Measurements from ENCODE around the gene EIF3I.

The EIF3I gene

DNA sequence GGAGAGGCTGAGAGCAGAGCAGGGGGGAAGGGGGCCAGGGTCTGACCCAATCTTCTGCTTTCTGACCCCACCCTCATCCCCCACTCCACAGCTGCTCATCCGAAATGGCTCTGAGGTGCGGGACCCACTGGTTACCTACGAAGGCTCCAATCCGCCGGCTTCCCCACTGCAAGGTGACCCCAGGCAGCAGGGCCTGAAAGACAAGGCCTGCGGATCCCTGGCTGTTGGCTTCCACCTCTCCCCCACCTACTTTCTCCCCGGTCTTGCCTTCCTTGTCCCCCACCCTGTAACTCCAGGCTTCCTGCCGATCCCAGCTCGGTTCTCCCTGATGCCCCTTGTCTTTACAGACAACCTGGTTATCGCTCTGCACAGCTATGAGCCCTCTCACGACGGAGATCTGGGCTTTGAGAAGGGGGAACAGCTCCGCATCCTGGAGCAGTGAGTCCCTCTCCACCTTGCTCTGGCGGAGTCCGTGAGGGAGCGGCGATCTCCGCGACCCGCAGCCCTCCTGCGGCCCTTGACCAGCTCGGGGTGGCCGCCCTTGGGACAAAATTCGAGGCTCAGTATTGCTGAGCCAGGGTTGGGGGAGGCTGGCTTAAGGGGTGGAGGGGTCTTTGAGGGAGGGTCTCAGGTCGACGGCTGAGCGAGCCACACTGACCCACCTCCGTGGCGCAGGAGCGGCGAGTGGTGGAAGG is 52.6 kb downstream of the EIF3I start:
- H3K27ac ChIP-seq, result no peak overlapping the region
- TF ChIP-seq, protein P1, sequence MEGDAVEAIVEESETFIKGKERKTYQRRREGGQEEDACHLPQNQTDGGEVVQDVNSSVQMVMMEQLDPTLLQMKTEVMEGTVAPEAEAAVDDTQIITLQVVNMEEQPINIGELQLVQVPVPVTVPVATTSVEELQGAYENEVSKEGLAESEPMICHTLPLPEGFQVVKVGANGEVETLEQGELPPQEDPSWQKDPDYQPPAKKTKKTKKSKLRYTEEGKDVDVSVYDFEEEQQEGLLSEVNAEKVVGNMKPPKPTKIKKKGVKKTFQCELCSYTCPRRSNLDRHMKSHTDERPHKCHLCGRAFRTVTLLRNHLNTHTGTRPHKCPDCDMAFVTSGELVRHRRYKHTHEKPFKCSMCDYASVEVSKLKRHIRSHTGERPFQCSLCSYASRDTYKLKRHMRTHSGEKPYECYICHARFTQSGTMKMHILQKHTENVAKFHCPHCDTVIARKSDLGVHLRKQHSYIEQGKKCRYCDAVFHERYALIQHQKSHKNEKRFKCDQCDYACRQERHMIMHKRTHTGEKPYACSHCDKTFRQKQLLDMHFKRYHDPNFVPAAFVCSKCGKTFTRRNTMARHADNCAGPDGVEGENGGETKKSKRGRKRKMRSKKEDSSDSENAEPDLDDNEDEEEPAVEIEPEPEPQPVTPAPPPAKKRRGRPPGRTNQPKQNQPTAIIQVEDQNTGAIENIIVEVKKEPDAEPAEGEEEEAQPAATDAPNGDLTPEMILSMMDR (IDR thresholded peaks at IDR 0.05), result no peak
- TF ChIP-seq ZFX (IDR thresholded peaks at IDR 0.05; ENCODE audit: borderline replicate concordance), result no peak

DNA sequence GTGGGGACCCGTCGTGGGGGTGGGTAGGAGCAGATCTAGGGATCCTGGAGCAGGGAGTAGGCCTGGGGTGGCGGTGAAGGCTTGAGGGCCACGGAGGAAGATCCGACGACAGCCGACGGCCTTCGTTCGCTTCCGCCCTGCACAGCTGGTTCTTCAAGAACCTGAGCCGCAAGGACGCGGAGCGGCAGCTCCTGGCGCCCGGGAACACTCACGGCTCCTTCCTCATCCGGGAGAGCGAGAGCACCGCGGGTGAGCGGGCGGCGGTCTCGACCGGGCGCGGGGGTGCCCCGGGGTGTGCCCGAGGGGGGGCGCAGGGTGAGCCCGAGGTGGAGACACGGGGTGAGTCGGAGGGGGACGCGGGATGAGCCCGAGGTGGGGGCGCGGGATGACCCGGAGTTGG is 53.2 kb downstream of the EIF3I start:
- H3K27ac ChIP-seq, result no peak overlapping the region
- TF ChIP-seq ZFX (IDR thresholded peaks at IDR 0.05; ENCODE audit: borderline replicate concordance), result no peak
- TF ChIP-seq, protein P1 (IDR thresholded peaks at IDR 0.05), result no peak

DNA sequence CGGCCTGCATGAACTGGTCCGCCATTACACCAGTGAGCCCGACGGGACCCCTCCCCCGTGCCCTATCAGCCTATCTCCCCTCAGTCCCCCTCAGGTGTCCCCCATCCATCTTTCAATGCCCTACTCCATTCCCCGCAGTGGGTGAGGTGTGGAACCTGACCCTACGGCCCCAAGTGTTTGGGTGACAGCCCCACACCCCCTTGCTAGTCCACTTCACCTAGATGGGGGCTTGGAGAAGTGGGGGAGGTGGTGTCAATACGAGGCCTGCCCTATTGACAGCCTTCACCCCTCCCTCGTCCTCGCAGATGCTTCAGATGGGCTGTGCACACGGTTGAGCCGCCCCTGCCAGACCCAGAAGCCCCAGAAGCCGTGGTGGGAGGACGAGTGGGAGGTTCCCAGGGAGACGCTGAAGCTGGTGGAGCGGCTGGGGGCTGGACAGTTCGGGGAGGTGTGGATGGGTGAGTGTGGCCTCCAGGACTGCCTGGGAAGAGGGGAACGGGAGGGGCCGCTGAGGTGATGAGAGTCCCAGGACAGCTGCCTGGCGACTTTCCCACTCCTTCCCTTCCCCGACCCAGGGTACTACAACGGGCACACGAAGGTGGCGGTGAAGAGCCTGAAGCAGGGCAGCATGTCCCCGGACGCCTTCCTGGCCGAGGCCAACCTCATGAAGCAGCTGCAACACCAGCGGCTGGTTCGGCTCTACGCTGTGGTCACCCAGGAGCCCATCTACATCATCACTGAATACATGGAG is 54.0 kb downstream of the EIF3I start:
- TF ChIP-seq, protein P1 (IDR thresholded peaks at IDR 0.05), result no peak
- TF ChIP-seq ZFX (IDR thresholded peaks at IDR 0.05; ENCODE audit: borderline replicate concordance), result no peak

More for the DNA sequence above, 54.0 kb downstream of the EIF3I start:
- H3K27ac ChIP-seq, result no peak overlapping the region

All from 22Rv1 (cell line).